Endodermal cell (in vitro differentiated cells): ENCODE data around the gene HAPSTR1. TPM values are rescaled to one million over a fixed set of nuclear protein-coding genes. Genes with fewer than 3 reads are reported as not detected.

Source experiments
- DNase-seq: peaks from one replicate; pipeline ENCODE4 v3.0.0-alpha.2; 2017
- H3K27ac ChIP-seq: 2 replicates; pipeline ENCODE4 v1.5.1; 2013; ENCODE audit warnings: mild to moderate bottlenecking, low read depth, low read length, moderate library complexity
- H3K27me3 ChIP-seq: 2 replicates; pipeline ENCODE4 v1.6.1; 2013; ENCODE audit warnings: mild to moderate bottlenecking, low read length, moderate library complexity; ENCODE audit not compliant: insufficient read depth, control insufficient read depth, poor library complexity, severe bottlenecking
- H3K36me3 ChIP-seq: 2 replicates; pipeline ENCODE4 v1.7.0; 2013; ENCODE audit warnings: mild to moderate bottlenecking, low read length, moderate library complexity; ENCODE audit not compliant: control insufficient read depth, insufficient read depth
- H3K4me1 ChIP-seq: one replicate; pipeline ENCODE4 v1.7.0; 2013; ENCODE audit warnings: low read length; ENCODE audit not compliant: control insufficient read depth, insufficient read depth
- H3K4me3 ChIP-seq: 2 replicates; pipeline ENCODE4 v1.5.1; 2013; ENCODE audit warnings: mild to moderate bottlenecking, low read length, moderate library complexity
- H3K9ac ChIP-seq: 2 replicates; pipeline ENCODE4 v1.6.1; 2013; ENCODE audit warnings: mild to moderate bottlenecking, low read length, moderate library complexity; ENCODE audit not compliant: poor library complexity, severe bottlenecking; ENCODE audit errors: extremely low read depth
- H3K9me3 ChIP-seq: 2 replicates; pipeline ENCODE4 v1.6.1; 2013; ENCODE audit warnings: mild to moderate bottlenecking, low read length, moderate library complexity; ENCODE audit not compliant: control insufficient read depth
- H3K27ac Mint-ChIP-seq: 2 replicates; pipeline ENCODE4 v1.8.0; 2020; ENCODE audit warnings: mixed read lengths
- H3K27me3 Mint-ChIP-seq: 2 replicates; pipeline ENCODE4 v1.8.0; 2021; ENCODE audit warnings: mild to moderate bottlenecking, mixed read lengths; ENCODE audit not compliant: insufficient read depth
- H3K36me3 Mint-ChIP-seq: 2 replicates; pipeline ENCODE4 v1.8.0; 2020; ENCODE audit warnings: low read depth, mixed read lengths
- H3K4me1 Mint-ChIP-seq: 2 replicates; pipeline ENCODE4 v1.8.0; 2020; ENCODE audit warnings: mixed read lengths
- H3K4me3 Mint-ChIP-seq: 2 replicates; pipeline ENCODE4 v1.8.0; 2020; ENCODE audit warnings: mild to moderate bottlenecking, moderate library complexity, mixed read lengths
- H3K9me3 Mint-ChIP-seq: 2 replicates; pipeline ENCODE4 v1.8.0; 2020; ENCODE audit warnings: mild to moderate bottlenecking, mixed read lengths
- CTCF ChIP-seq: fragments of 200-600 bp; sonication (generic); conservative IDR thresholded peaks from 2 replicates; pipeline ENCODE4 v1.5.0; 2021; ENCODE audit warnings: antibody characterized with exemption, mild to moderate bottlenecking
- WGBS, 2 experiments: methylation state at CpG; one replicate each; pipeline versions ENCODE4 v1.1.5 to v1.1.7; 2013; ENCODE audit warnings: missing lambda C conversion rate in 2 of 2, mixed read lengths in 1 of 2; ENCODE audit not compliant: insufficient coverage in 1 of 2, insufficient read length in 1 of 2; 5-methylcytosine and 5-hydroxymethylcytosine counted together
- total RNA-seq, 2 donors: library from RNA; stranded (reverse); fragmentation: NEBNext Ultra II Directional in 1 of 2; extraction: Animal tissue kit (Norgen Biotek cat#: 25700) in 1 of 2; gene quantifications; 2 replicates in 1 of 2; 3 replicates in 1 of 2; pipeline ENCODE4 v1.2.1, GENCODE V29; 2021

The HAPSTR1 gene
- total RNA-seq, 2 donors from 2014 or later = 60.9 to 68.5 TPM

GRCh38 chr16:9102943-9103342 lies 11.5 kb downstream of the HAPSTR1 start:
- WGBS, 2 experiments = 94 to 96% methylated on average over 12 to 13 of the region's 13 CpGs
- H3K27ac ChIP-seq = no peak overlapping the region
- H3K36me3 Mint-ChIP-seq = peaks cover 83% of the 10 kb centered on the region

GRCh38 chr16:9103546-9103945 lies 12.1 kb downstream of the HAPSTR1 start:
- Mint-ChIP-seq H3K27ac (no peak overlapping the region), H3K4me3 (no peak overlapping the region)

More at GRCh38 chr16:9102943-9103342, 11.5 kb downstream of the HAPSTR1 start:
- TF ChIP-seq CTCF = no peak
- H3K4me3 Mint-ChIP-seq = no peak overlapping the region
- no peaks in the 10 kb centered on the region for H3K9me3 ChIP-seq
- H3K4me3 ChIP-seq = no peak overlapping the region
- H3K4me1 Mint-ChIP-seq = peaks cover 66% of the 10 kb centered on the region
- H3K9ac ChIP-seq = no peak overlapping the region
- H3K27me3 ChIP-seq = no peaks in the 10 kb centered on the region
- no peak overlapping the region for H3K27ac Mint-ChIP-seq
- H3K9me3 Mint-ChIP-seq = no peaks in the 10 kb centered on the region
- no peak for DNase-seq
- H3K27me3 Mint-ChIP-seq = no peaks in the 10 kb centered on the region
- H3K36me3 ChIP-seq = peaks cover 88% of the 10 kb centered on the region
- H3K4me1 ChIP-seq = peaks cover 12% of the 10 kb centered on the region

GRCh38 chr16:9105189-9105588 lies 13.7 kb downstream of the HAPSTR1 start:
- H3K9me3 Mint-ChIP-seq = no peaks in the 10 kb centered on the region
- Histone ChIP-seq H3K4me1 (peaks cover 23% of the 10 kb centered on the region), H3K9me3 (no peaks in the 10 kb centered on the region), H3K27ac (no peak overlapping the region), H3K36me3 (peaks cover 85% of the 10 kb centered on the region), H3K9ac (no peak overlapping the region), H3K4me3 (no peak overlapping the region), H3K27me3 (no peaks in the 10 kb centered on the region)
- no peaks in the 10 kb centered on the region for H3K27me3 Mint-ChIP-seq
- peaks cover 76% of the 10 kb centered on the region for H3K36me3 Mint-ChIP-seq
- no peak overlapping the region for H3K27ac Mint-ChIP-seq
- DNase-seq = no peak
- no peak for TF ChIP-seq CTCF
- no peak overlapping the region for H3K4me3 Mint-ChIP-seq
- peaks cover 67% of the 10 kb centered on the region for H3K4me1 Mint-ChIP-seq

More at GRCh38 chr16:9103546-9103945, 12.1 kb downstream of the HAPSTR1 start:
- WGBS, 2 experiments = 97 to 100% methylated on average over 1 to 3 of the region's 3 CpGs
- no peak for DNase-seq
- Mint-ChIP-seq H3K9me3 (no peaks in the 10 kb centered on the region), H3K27me3 (no peaks in the 10 kb centered on the region), H3K36me3 (peaks cover 78% of the 10 kb centered on the region), H3K4me1 (peaks cover 62% of the 10 kb centered on the region)
- H3K36me3 ChIP-seq = peaks cover 86% of the 10 kb centered on the region
- no peak for TF ChIP-seq CTCF
- H3K27ac ChIP-seq = no peak overlapping the region
- peaks cover 15% of the 10 kb centered on the region for H3K4me1 ChIP-seq
- no peak overlapping the region for H3K4me3 ChIP-seq
- H3K27me3 ChIP-seq = no peaks in the 10 kb centered on the region
- no peak overlapping the region for H3K9ac ChIP-seq
- H3K9me3 ChIP-seq = no peaks in the 10 kb centered on the region
